Central memory CD8-positive, alpha-beta T cell (primary cell): ENCODE results near the gene AXIN1.

ENCODE experiments used
- ATAC-seq: fragments of 150-1000 bp; cut with Tn5 transposase; replicated peaks from 2 replicates; pipeline ENCODE4 v1.10.0; 2022; ENCODE audit warnings: mild to moderate bottlenecking, moderate FRiP score, moderate number of reproducible peaks; ENCODE audit not compliant: poor library complexity, severe bottlenecking; ENCODE audit errors: extremely low read depth
- DNase-seq, 2 donors: peaks; one replicate each; pipeline ENCODE4 v3.0.0; 2021; ENCODE audit warnings: low spot score in 2 of 2
- H3K27ac Mint-ChIP-seq: one replicate; pipeline ENCODE4 v1.8.0; 2022; ENCODE audit warnings: low read depth, mild to moderate bottlenecking, moderate library complexity, mixed read lengths
- H3K27me3 Mint-ChIP-seq: one replicate; pipeline ENCODE4 v1.8.0; 2022; ENCODE audit warnings: mixed read lengths
- H3K36me3 Mint-ChIP-seq: one replicate; pipeline ENCODE4 v1.8.0; 2022; ENCODE audit warnings: mild to moderate bottlenecking, moderate library complexity, mixed read lengths; ENCODE audit not compliant: insufficient read depth
- H3K4me1 Mint-ChIP-seq: one replicate; pipeline ENCODE4 v1.8.0; 2022; ENCODE audit warnings: mixed read lengths
- H3K4me3 Mint-ChIP-seq: one replicate; pipeline ENCODE4 v1.8.0; 2022; ENCODE audit warnings: mild to moderate bottlenecking, moderate library complexity, mixed read lengths
- H3K9me3 Mint-ChIP-seq: one replicate; pipeline ENCODE4 v1.8.0; 2022; ENCODE audit warnings: mixed read lengths

AXIN1 gene

DNA sequence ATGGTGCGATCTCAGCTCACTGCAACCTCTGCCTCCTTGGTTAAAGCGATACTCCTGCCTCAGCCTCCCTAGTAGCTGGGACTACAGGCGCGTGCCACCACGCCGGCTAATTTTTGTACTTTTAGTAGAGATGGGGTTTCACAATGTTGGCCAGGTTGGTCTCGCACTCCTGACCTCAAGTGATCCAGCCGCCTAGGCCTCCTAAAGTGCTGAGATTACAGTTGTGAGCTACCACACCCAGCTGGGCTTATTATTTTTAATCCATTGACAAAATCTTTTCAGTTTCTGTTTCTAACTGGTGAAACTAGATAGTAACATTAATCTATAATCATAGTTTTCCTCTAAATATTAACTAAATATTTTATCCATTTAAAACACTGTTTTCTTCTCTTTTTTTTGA lies 112.0 kb downstream of the AXIN1 start:
- no peak overlapping the region for H3K27ac Mint-ChIP-seq
- H3K4me3 Mint-ChIP-seq: no peak overlapping the region
- H3K27me3 Mint-ChIP-seq: no peaks in the 10 kb centered on the region
- no peaks in the 10 kb centered on the region for H3K9me3 Mint-ChIP-seq
- no peak for ATAC-seq
- peaks cover 6% of the 10 kb centered on the region for H3K4me1 Mint-ChIP-seq
- H3K36me3 Mint-ChIP-seq: peaks cover 4% of the 10 kb centered on the region
- no peak for DNase-seq

DNA sequence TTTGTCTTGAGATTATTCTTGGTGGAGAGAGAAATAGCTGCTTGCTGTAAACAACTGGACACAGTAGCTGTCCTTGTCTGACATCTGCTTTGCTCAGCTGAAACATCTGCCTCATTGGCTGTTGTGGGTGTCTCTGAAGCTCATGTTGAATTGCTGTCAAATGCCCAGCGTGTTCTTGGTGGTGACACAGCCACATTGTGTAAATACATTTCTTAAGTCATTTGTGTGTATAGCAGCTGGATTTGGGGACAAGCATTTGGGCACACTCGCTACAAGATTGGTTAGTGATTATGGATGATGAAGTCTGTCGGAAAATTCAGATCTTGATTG lies 112.6 kb downstream of the AXIN1 start:
- no peak for ATAC-seq
- Mint-ChIP-seq H3K9me3 (no peaks in the 10 kb centered on the region), H3K36me3 (peaks cover 10% of the 10 kb centered on the region), H3K27ac (peak overlapping the region; percentile 44), H3K27me3 (no peaks in the 10 kb centered on the region), H3K4me3 (no peak overlapping the region), H3K4me1 (peaks cover 13% of the 10 kb centered on the region)
- no peak for DNase-seq
